Measurements from ENCODE around the gene PCDHGA7.

PCDHGA7 gene

GRCh38 chr5:141419074-141419880 is 36.7 kb downstream of the PCDHGA7 start:
- TF ChIP-seq CTCF (IDR thresholded peaks at IDR 0.05; ENCODE audit: unreplicated experiment in 3 of 3), result no peak
- Mint-ChIP-seq H3K36me3 (ENCODE audit: low read depth) (peaks cover 96% of the 10 kb centered on the region), H3K27me3 (ENCODE audit: low read depth) (peaks cover 15% of the 10 kb centered on the region), H3K4me1 (no peaks in the 10 kb centered on the region), H3K27ac (no peak overlapping the region), H3K4me3 (no peak overlapping the region), H3K9me3 (peaks cover 83% of the 10 kb centered on the region)

GRCh38 chr5:141420855-141421488 is 38.4 kb downstream of the PCDHGA7 start, which contains the start of gene PCDHGA11:
Gene PCDHGA11, plus strand, starts transcription at chr5:141421051. Its CDS starts 177 bp downstream, at chr5:141421228.
- TF ChIP-seq CTCF (IDR thresholded peaks at IDR 0.05; ENCODE audit: unreplicated experiment in 3 of 3), result no peak
- H3K4me3 Mint-ChIP-seq, result no peak within 1 kb of the TSS

GRCh38 chr5:141421489-141421855 is 38.9 kb downstream of the PCDHGA7 start:
- peaks cover 84% of the 10 kb centered on the region for H3K9me3 Mint-ChIP-seq
- TF ChIP-seq CTCF (IDR thresholded peaks at IDR 0.05; ENCODE audit: unreplicated experiment in 3 of 3), result no peak
- peaks cover 15% of the 10 kb centered on the region for H3K27me3 Mint-ChIP-seq (ENCODE audit: low read depth)
- H3K4me1 Mint-ChIP-seq, result no peaks in the 10 kb centered on the region
- H3K36me3 Mint-ChIP-seq (ENCODE audit: low read depth), result peaks cover 96% of the 10 kb centered on the region
- H3K4me3 Mint-ChIP-seq, result no peak overlapping the region
- no peak overlapping the region for H3K27ac Mint-ChIP-seq

More at GRCh38 chr5:141420855-141421488, 38.4 kb downstream of the PCDHGA7 start, which contains the start of gene PCDHGA11:
- Mint-ChIP-seq H3K4me1 (no peaks in the 10 kb centered on the region), H3K9me3 (peaks cover 84% of the 10 kb centered on the region), H3K36me3 (ENCODE audit: low read depth) (peaks cover 96% of the 10 kb centered on the region), H3K27ac (no peak within 1 kb of the TSS), H3K27me3 (ENCODE audit: low read depth) (peaks cover 16% of the 10 kb centered on the region)

- H3K27ac Mint-ChIP-seq, result no peak overlapping the region
- H3K9me3 Mint-ChIP-seq, result peaks cover 86% of the 10 kb centered on the region
- no peak overlapping the region for H3K4me3 Mint-ChIP-seq
- H3K4me1 Mint-ChIP-seq, result no peaks in the 10 kb centered on the region
- H3K27me3 Mint-ChIP-seq (ENCODE audit: low read depth), result peaks cover 15% of the 10 kb centered on the region
- no peak for TF ChIP-seq CTCF (IDR thresholded peaks at IDR 0.05; ENCODE audit: unreplicated experiment in 3 of 3)
- H3K36me3 Mint-ChIP-seq (ENCODE audit: low read depth), result peaks cover 98% of the 10 kb centered on the region
These were observed 40.3 kb downstream of the PCDHGA7 start for GRCh38 chr5:141422742-141423291.

- Mint-ChIP-seq H3K4me3 (no peak overlapping the region), H3K4me1 (no peaks in the 10 kb centered on the region), H3K27ac (no peak overlapping the region), H3K9me3 (peaks cover 78% of the 10 kb centered on the region), H3K27me3 (ENCODE audit: low read depth) (peaks cover 8% of the 10 kb centered on the region), H3K36me3 (ENCODE audit: low read depth) (peaks cover 98% of the 10 kb centered on the region)
- no peak for TF ChIP-seq CTCF (IDR thresholded peaks at IDR 0.05; ENCODE audit: unreplicated experiment in 3 of 3)
These were observed 45.4 kb downstream of the PCDHGA7 start for GRCh38 chr5:141427783-141428426.
